Psoas muscle (tissue), 8 donors: ENCODE measurements around the gene PELI3. TPM values are rescaled to one million over a fixed set of nuclear protein-coding genes. Genes with fewer than 3 reads are reported as not detected.
A peak's percentile ranks its signal among the peaks of the same experiment; 100 is the strongest.

Experiments used
- ATAC-seq, 4 donors: fragments of 200-7000 bp; cut with Tn5 transposase; one replicate each; pipeline ENCODE4 v1.9.1; 2020; ENCODE audit warnings: moderate library complexity in 3 of 4, mild to moderate bottlenecking in 2 of 4
- DNase-seq, 2 donors: peaks; one replicate each; pipeline ENCODE4 v3.0.0-alpha.2; 2020
- H3K27ac ChIP-seq: fragments of 200-600 bp; one replicate; pipeline ENCODE4 v1.8.0; 2022
- H3K27me3 ChIP-seq, 3 donors: fragments of 200-600 bp in 1 of 3; one replicate each; pipeline versions ENCODE4 v1.6.1 to v1.8.0; 2013 to 2022; ENCODE audit warnings: low read length in 2 of 3, mild to moderate bottlenecking in 2 of 3, moderate library complexity in 1 of 3; ENCODE audit not compliant: insufficient read depth in 3 of 3
- H3K36me3 ChIP-seq, 2 donors: fragments of 200-600 bp in 1 of 2; one replicate each; pipeline versions ENCODE4 v1.6.1 to v1.8.0; 2013 to 2022; ENCODE audit warnings: low read depth in 1 of 2, mild to moderate bottlenecking in 1 of 2, moderate library complexity in 1 of 2; ENCODE audit not compliant: insufficient read depth in 1 of 2
- H3K4me1 ChIP-seq: fragments of 200-600 bp; one replicate; pipeline ENCODE4 v1.8.0; 2022
- H3K4me3 ChIP-seq: fragments of 200-600 bp; one replicate; pipeline ENCODE4 v1.8.0; 2022; ENCODE audit warnings: mild to moderate bottlenecking
- H3K9me3 ChIP-seq: fragments of 200-600 bp; one replicate; pipeline ENCODE4 v1.8.0; 2022
- CTCF ChIP-seq: fragments of 200-600 bp; IDR thresholded peaks from one replicate; pipeline ENCODE4 v1.8.0; 2022; ENCODE audit warnings: antibody characterized with exemption
- WGBS, 3 donors: extraction: QIAGEN DNeasy Blood & Tissue Kit; methylation state at CpG; one replicate each; pipeline versions ENCODE4 v1.1.6 to v1.1.7; 2013; 5-methylcytosine and 5-hydroxymethylcytosine counted together
- intact Hi-C, 2 donors: fragments of 100-400 bp; cut with DNase I; formaldehyde crosslinking; loops; one replicate each; pipeline versions ENCODE4 v1.11.0 to v1.14.2; 2022
- polyA plus RNA-seq, 3 donors: library from polyadenylated mRNA; stranded (reverse); fragments of 200-250 nt; gene quantifications; one replicate each; pipeline ENCODE4 v1.2.3, GENCODE V29; 2013
- total RNA-seq, 4 donors: library from RNA; stranded (reverse); fragmentation: NEBNext Ultra II Directional in 2 of 4; extraction: Animal tissue kit (Norgen Biotek cat#: 25700) in 2 of 4; gene quantifications; one replicate each; pipeline versions ENCODE4 v1.2.1 to v1.2.4, GENCODE V29; 2021 to 2023
- donor health status: healthy with polysubstance abuse.
- donor health status: DM: no; HTN: no; CAD: no; lungs with moderate emphysema.
- donor health status: Bipolar disorder and iron deficiency.
- donor health status: healthy.
- donor health status: DM: yes; HTN: yes; CAD: no.
- donor health status: DM: no; HTN: no; CAD: no.
- donor health status: DM: no; HTN: no; CAD: no.
- donor health status: DM: yes; HTN: yes; CAD: no.

Gene PELI3
- total and polyA plus RNA-seq, 7 donors, result 3.1 to 46.8 (median 13.3) TPM

- 1 to 3% (median 2%) methylated on average over 34 of the region's 34 CpGs for WGBS, 3 donors
- Histone ChIP-seq H3K4me1 (peaks cover 24% of the 10 kb centered on the region), H3K4me3 (peak overlapping the region; percentile 96), H3K36me3 (peaks cover 2 to 39% of the 10 kb centered on the region in 2 donors), H3K9me3 (no peaks in the 10 kb centered on the region), H3K27me3 (no peaks in the 10 kb centered on the region), H3K27ac (peak overlapping the region; percentile 95)
- ATAC-seq (peak; percentile 23 to 45 (median 34)), DNase-seq (peak; percentile 55 to 72)
- intact Hi-C loops, result loop anchor here in 1 of 2 donors (1.0 to 5.0 kb wide), 2 partner anchors 41 to 72 kb away; partner anchors contain the start of gene MRPL11
- TF ChIP-seq CTCF, result no peak
These were observed 12.8 kb downstream of the PELI3 start for GRCh38 chr11:66479394-66480116.

GRCh38 chr11:66480117-66480938, 13.6 kb downstream of the PELI3 start, which contains the start of gene DPP3:
DPP3 (plus strand) TSS chr11:66480434; CDS start chr11:66482201, 1,767 bp downstream.
- Histone ChIP-seq H3K4me1 (peaks cover 24% of the 10 kb centered on the region), H3K27me3 (no peaks in the 10 kb centered on the region), H3K27ac (peak within 1 kb of the TSS; percentile 95), H3K36me3 (peaks cover under 1 to 38% of the 10 kb centered on the region in 2 donors), H3K4me3 (peak within 1 kb of the TSS; percentile 96), H3K9me3 (no peaks in the 10 kb centered on the region)
- WGBS, 3 donors, result 1% methylated on average over 57 to 62 of the region's 62 CpGs
- no peak for TF ChIP-seq CTCF
- DNase-seq (peak; percentile 99), ATAC-seq (peak; percentile 90 to 97 (median 94))
- intact Hi-C loops, result loop anchor here in 1 of 2 donors (1.0 kb wide), 1 partner anchor 42 kb away; the partner anchor contains the start of gene MRPL11

- TF ChIP-seq CTCF, result no peak
These were observed 18.2 kb downstream of the PELI3 start for GRCh38 chr11:66484806-66485380.

GRCh38 chr11:66488957-66489356, 22.3 kb downstream of the PELI3 start:
- Histone ChIP-seq H3K4me1 (no peaks in the 10 kb centered on the region), H3K27me3 (no peaks in the 10 kb centered on the region), H3K9me3 (no peaks in the 10 kb centered on the region), H3K4me3 (no peak overlapping the region), H3K36me3 (peaks cover 5 to 93% of the 10 kb centered on the region in 2 donors), H3K27ac (no peak overlapping the region)
- WGBS, 3 donors, result 87 to 89% (median 88%) methylated on average over 9 to 10 of the region's 10 CpGs
- DNase-seq (peak in 1 of 2 donors; percentile 39), ATAC-seq (no peak)
- TF ChIP-seq CTCF, result no peak
- intact Hi-C loops, result no loop called here

More at GRCh38 chr11:66484806-66485380, 18.2 kb downstream of the PELI3 start:
- 76 to 87% (median 83%) methylated on average over 7 of the region's 7 CpGs for WGBS, 3 donors
- peaks cover 0 to 73% of the 10 kb centered on the region in 2 donors for H3K36me3 ChIP-seq
- no peaks in the 10 kb centered on the region for H3K27me3 ChIP-seq
- intact Hi-C loops, result no loop called here
- peaks cover 15% of the 10 kb centered on the region for H3K4me1 ChIP-seq
- ATAC-seq (no peak), DNase-seq (peak in 1 of 2 donors; percentile 15)
- no peak overlapping the region for H3K27ac ChIP-seq
- no peak overlapping the region for H3K4me3 ChIP-seq
- no peaks in the 10 kb centered on the region for H3K9me3 ChIP-seq
